ENCODE measurements around the gene TP53TG5.
"Not testable (repeated sequence)": the region's sequence is repeated elsewhere in the genome, so short reads cannot be mapped to it uniquely, and the experiment has no call there.

TP53TG5 gene

GRCh38 chr20:45366192-45366591 lies 11.9 kb downstream of the TP53TG5 start:
- no peak for DNase-seq (ENCODE audit: low spot score)

- no peak for DNase-seq (ENCODE audit: low spot score)
Measured at GRCh38 chr20:45365444-45365970, 12.6 kb downstream of the TP53TG5 start.

GRCh38 chr20:45363611-45364492 lies 14.3 kb downstream of the TP53TG5 start:
- DNase-seq (ENCODE audit: low spot score), result peak; percentile 37

GRCh38 chr20:45362804-45363610 lies 15.1 kb downstream of the TP53TG5 start, which contains the start of gene SYS1:
SYS1 (plus strand) TSS chr20:45363156; CDS start chr20:45363532, 376 bp downstream.
- DNase-seq (ENCODE audit: low spot score), result peak; percentile 99

- no peak for DNase-seq (ENCODE audit: low spot score)
Measured at GRCh38 chr20:45361793-45362192, 16.3 kb downstream of the TP53TG5 start.

GRCh38 chr20:45359406-45360148 lies 18.5 kb downstream of the TP53TG5 start:
- DNase-seq (ENCODE audit: low spot score), result no peak

- no peak for DNase-seq (ENCODE audit: low spot score)
Measured at GRCh38 chr20:45359069-45359405, 19.1 kb downstream of the TP53TG5 start.

- no peak for DNase-seq (ENCODE audit: low spot score)
Measured at GRCh38 chr20:45358282-45359068, 19.6 kb downstream of the TP53TG5 start.

GRCh38 chr20:45355209-45356084 lies 22.7 kb downstream of the TP53TG5 start:
- no peak for DNase-seq (ENCODE audit: low spot score)

- no peak for DNase-seq (ENCODE audit: low spot score)
Measured at GRCh38 chr20:45354423-45355208, 23.5 kb downstream of the TP53TG5 start.

- no peak for DNase-seq (ENCODE audit: low spot score)
Measured at GRCh38 chr20:45353746-45354145, 24.4 kb downstream of the TP53TG5 start.

GRCh38 chr20:45352729-45353128 lies 25.4 kb downstream of the TP53TG5 start:
- no peak for DNase-seq (ENCODE audit: low spot score)

- not testable (repeated sequence) for DNase-seq (ENCODE audit: low spot score)
Measured at GRCh38 chr20:45350795-45351194, 27.3 kb downstream of the TP53TG5 start.

- no peak for DNase-seq (ENCODE audit: low spot score)
Measured at GRCh38 chr20:45350217-45350616, 27.9 kb downstream of the TP53TG5 start.

GRCh38 chr20:45347936-45348778 lies 30.0 kb downstream of the TP53TG5 start, which contains the start of gene SDC4:
SDC4 (minus strand) TSS chr20:45348424; CDS start chr20:45348384, 40 bp downstream.
- peak; percentile 79 for DNase-seq (ENCODE audit: low spot score)

- no peak for DNase-seq (ENCODE audit: low spot score)
Measured at GRCh38 chr20:45347297-45347935, 30.7 kb downstream of the TP53TG5 start.

- no peak for DNase-seq (ENCODE audit: low spot score)
Measured at GRCh38 chr20:45346851-45347250, 31.3 kb downstream of the TP53TG5 start.

- no peak for DNase-seq (ENCODE audit: low spot score)
Measured at GRCh38 chr20:45346291-45346718, 31.8 kb downstream of the TP53TG5 start.

All from ecto neural progenitor cell (in vitro differentiated cells).